Kidney epithelial cell (primary cell): ENCODE data around the gene G3BP1. TPM values are rescaled to one million over a fixed set of nuclear protein-coding genes. Genes with fewer than 3 reads are reported as not detected.

ENCODE experiments used
- DNase-seq: peaks from one replicate; pipeline ENCODE4 v3.0.0-alpha.2; 2010; ENCODE audit warnings: low read depth
- H3K27me3 ChIP-seq: 2 replicates; pipeline ENCODE4 v1.6.0; 2011; ENCODE audit warnings: low read length; ENCODE audit not compliant: control insufficient read depth, insufficient read depth
- H3K36me3 ChIP-seq: 2 replicates; pipeline ENCODE4 v1.5.1; 2011; ENCODE audit warnings: low read length; ENCODE audit not compliant: control insufficient read depth, insufficient read depth
- H3K4me3 ChIP-seq: 2 replicates; pipeline ENCODE4 v1.5.1; 2011; ENCODE audit warnings: low read depth, mild to moderate bottlenecking, control low read depth, low read length
- total RNA-seq: library from RNA; depleted of rRNA; stranded (reverse); fragments of >200 nt; gene quantifications from 2 replicates; pipeline ENCODE4 v1.2.3, GENCODE V29; 2015
- TF ChIP-seq, protein P1 (sequence below): IDR thresholded peaks from 2 replicates; pipeline ENCODE4 v1.5.1; 2011; ENCODE audit warnings: mild to moderate bottlenecking, moderate library complexity, low read length, control low read depth, inconsistent platforms; ENCODE audit not compliant: insufficient read depth, poor library complexity, severe bottlenecking

G3BP1 gene
- total RNA-seq, 1 donor from 2014 or later = 154 TPM

DNA sequence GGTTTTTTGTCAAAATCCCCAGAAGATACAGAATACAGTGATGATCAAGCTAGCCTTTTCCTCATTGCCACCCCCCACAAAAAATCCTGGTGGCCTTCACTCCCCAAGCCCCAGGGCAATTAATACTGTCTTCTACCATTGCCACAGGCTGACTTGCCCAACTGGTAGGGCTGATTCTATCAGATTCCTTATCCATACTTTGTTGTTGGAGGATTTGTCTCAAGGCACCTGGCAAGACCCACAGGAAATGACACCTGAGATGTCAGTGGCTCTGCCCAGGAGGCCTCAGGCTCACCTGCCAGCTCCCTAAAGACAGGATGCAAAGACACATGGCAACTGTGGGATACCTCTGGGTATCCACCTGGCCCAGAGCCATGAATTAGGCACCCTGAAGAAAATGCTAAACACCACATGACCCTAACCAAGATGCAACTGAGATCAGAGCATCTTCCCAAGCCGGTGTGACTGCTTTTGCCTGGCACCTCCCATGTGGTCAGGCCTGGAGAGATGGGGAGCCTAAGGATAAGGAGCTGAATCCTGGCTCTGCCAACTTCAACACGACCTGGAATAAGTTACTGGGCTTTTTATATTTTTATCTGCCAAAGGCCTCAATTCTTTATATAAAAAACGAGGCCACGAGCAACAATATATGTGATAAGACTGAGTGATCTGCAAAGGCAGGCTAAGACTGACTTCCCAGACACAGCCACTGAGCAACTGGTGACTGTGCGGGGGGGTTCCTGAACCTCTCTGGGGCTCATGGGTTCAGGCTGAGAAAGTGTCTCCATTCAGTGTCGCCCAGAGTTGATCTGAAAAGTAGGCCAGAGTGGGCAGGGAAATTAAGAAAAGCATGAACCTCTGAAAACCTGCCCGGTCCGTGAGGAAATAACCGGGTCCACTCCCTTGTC is 14.3 kb upstream of the G3BP1 start:
- TF ChIP-seq, protein P1, sequence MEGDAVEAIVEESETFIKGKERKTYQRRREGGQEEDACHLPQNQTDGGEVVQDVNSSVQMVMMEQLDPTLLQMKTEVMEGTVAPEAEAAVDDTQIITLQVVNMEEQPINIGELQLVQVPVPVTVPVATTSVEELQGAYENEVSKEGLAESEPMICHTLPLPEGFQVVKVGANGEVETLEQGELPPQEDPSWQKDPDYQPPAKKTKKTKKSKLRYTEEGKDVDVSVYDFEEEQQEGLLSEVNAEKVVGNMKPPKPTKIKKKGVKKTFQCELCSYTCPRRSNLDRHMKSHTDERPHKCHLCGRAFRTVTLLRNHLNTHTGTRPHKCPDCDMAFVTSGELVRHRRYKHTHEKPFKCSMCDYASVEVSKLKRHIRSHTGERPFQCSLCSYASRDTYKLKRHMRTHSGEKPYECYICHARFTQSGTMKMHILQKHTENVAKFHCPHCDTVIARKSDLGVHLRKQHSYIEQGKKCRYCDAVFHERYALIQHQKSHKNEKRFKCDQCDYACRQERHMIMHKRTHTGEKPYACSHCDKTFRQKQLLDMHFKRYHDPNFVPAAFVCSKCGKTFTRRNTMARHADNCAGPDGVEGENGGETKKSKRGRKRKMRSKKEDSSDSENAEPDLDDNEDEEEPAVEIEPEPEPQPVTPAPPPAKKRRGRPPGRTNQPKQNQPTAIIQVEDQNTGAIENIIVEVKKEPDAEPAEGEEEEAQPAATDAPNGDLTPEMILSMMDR = no peak
- Histone ChIP-seq H3K4me3 (peak overlapping the region; percentile 76), H3K36me3 (no peaks in the 10 kb centered on the region), H3K27me3 (no peaks in the 10 kb centered on the region)
- DNase-seq = no peak

DNA sequence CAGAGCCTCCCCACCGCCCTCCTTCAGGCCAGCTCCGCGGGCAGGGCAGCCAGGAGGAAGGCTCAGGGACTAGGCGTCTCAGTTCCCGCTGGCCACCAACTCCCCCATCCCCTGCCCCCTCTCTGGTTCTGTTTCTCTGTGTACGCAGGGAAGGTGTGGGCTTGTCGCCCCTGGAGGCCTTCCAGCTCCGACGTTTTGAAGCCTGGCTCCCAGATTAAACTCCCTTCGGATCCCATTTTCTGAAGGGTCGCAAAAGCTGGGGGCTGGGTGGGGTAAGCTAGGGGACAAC is 13.7 kb upstream of the G3BP1 start:
- no peaks in the 10 kb centered on the region for H3K27me3 ChIP-seq
- peak overlapping the region; percentile 76 for H3K4me3 ChIP-seq
- H3K36me3 ChIP-seq = no peaks in the 10 kb centered on the region
- TF ChIP-seq, protein P1 = no peak
- no peak for DNase-seq

DNA sequence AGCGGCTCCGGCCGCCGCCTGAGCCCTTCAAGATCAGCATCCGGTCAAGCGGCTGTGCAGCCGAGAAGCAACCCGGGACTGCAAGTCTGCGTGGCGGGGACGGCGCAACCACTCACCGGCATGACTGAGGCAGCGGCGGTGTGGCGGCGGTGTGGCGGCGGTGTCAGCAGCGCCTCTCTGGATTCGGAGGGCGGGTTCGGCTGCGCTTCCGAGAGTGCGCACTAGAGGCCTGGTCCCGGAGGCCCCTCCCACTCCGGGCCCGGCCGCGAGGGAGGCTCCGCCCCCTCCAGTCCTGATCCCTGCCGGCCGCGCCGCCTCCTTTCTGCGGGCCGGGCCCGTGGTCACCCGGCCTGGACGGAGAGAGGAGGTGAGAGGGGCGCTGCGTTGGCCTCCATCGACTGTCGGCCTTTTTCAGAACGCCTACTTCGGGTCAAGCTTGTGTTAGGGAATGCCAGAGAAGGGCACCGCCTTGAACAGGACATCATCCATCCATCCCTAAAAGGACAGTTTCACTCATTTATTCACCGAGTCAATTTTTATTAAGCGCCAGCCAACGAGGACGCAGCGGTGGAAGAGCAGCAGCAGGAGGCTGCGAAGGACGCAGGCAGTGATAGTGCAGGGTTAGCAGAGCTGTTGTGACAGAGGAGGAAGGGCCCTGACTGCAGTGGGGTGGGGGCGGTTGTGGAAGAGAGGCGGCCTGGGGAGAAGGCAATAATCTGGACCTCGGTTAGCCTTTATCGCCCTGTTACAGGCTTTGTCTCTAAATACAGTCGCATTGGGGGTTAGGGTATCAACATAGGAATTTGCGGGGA is 13.1 kb upstream of the G3BP1 start, which contains the start of gene ATOX1:
TSS of gene ATOX1 (minus strand) at position 202 of the 812 bp plus-strand sequence. CDS start at position 122, 80 bp downstream.
- Histone ChIP-seq H3K4me3 (peak within 1 kb of the TSS; percentile 76), H3K27me3 (no peaks in the 10 kb centered on the region), H3K36me3 (no peaks in the 10 kb centered on the region)
- DNase-seq = no peak
- TF ChIP-seq, protein P1 = no peak

DNA sequence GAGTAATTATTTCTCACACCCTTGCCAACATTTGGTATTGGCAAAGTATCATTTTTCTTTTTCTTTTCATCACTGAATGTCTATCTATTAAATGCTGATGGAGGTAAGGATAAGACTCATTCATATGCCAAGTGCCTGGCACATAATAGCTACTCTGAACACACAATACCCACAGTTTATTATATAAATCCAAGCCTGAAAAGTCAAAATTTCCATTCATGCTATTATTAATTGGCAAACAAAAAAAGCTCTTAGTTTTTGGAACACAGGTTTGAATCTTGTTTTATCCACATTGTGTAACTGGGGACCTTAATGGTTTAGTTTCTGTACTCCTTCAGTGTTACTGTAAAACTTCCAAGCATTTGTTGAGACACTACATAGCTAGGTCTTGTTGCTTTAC is 7.0 kb upstream of the G3BP1 start:
- DNase-seq = no peak
- H3K27me3 ChIP-seq = no peaks in the 10 kb centered on the region
- H3K36me3 ChIP-seq = no peaks in the 10 kb centered on the region
- no peak overlapping the region for H3K4me3 ChIP-seq
- TF ChIP-seq, protein P1 = no peak

DNA sequence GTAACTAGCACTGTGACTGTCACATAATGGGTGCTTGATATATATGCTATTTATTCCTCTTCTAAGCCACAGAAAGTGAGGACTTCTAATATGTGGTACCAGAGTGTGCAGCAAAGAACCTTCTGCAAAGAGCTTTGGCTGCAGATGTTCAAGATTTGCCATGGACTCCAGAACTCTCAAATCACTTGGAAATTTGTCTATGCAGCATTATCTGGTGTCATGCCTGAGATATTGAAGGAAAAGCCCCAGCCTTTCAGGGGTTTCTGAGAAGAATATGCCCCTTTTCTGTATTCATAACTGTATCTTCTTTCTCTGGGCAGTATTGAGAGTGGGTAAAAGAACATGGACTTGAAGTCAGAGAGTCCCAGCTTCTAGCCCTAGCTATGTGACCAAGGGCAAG is 4.8 kb upstream of the G3BP1 start:
- TF ChIP-seq, protein P1 = no peak
- H3K27me3 ChIP-seq = no peaks in the 10 kb centered on the region
- H3K4me3 ChIP-seq = no peak overlapping the region
- H3K36me3 ChIP-seq = no peaks in the 10 kb centered on the region
- no peak for DNase-seq
